B cell (primary cell): Measurements from ENCODE around the gene COPS8. TPM values are rescaled to one million over a fixed set of nuclear protein-coding genes. Genes with fewer than 3 reads are reported as not detected.

Experiments
- ATAC-seq: fragments of 200-7000 bp; cut with Tn5 transposase; one replicate; pipeline ENCODE4 v1.10.0; 2021; ENCODE audit warnings: low read depth, mild to moderate bottlenecking, moderate number of reproducible peaks, moderate library complexity
- CTCF ChIA-PET: fragments of 350-600 bp; sonication (Branson Sonifier 250); formaldehyde crosslinking; loops from one replicate; lab custom pipeline; 2021; ENCODE audit warnings: antibody characterized with exemption, inconsistent platforms; lab: Charles Lee
- POLR2A ChIA-PET: fragments of 350-600 bp; sonication (Branson Sonifier 250); formaldehyde crosslinking; loops from one replicate; lab custom pipeline; 2021; ENCODE audit warnings: antibody characterized with exemption; lab: Charles Lee
- DNase-seq: peaks from one replicate; pipeline ENCODE4 v3.0.0; 2013
- H2AFZ ChIP-seq: 2 replicates; pipeline ENCODE4 v1.6.1; 2012; ENCODE audit warnings: mild to moderate bottlenecking, low read depth, low read length; ENCODE audit not compliant: insufficient read depth, poor library complexity, severe bottlenecking
- H3K27ac ChIP-seq, 2 donors: 1 replicate in 1 of 2; 2 replicates in 1 of 2; pipeline ENCODE4 v1.5.1; 2012 to 2013; ENCODE audit warnings: low read length in 2 of 2, mild to moderate bottlenecking in 2 of 2, moderate library complexity in 1 of 2
- H3K27me3 ChIP-seq, 4 experiments: fragments of 200-600 bp in 1 of 4; sonication (generic) in 1 of 4; replicated peaks in 1 of 4; 1 replicate in 2 of 4; 2 replicates in 2 of 4; pipeline versions ENCODE4 v1.6.1 to v1.7.0; 2013 to 2016; ENCODE audit warnings: low read length in 3 of 4, mild to moderate bottlenecking in 2 of 4, mixed read lengths in 1 of 4, moderate library complexity in 1 of 4; ENCODE audit not compliant: insufficient read depth in 4 of 4, control insufficient read depth in 3 of 4; ENCODE audit errors: control extremely low read depth in 1 of 4
- H3K36me3 ChIP-seq, 2 experiments: replicated peaks in 1 of 2; 1 replicate in 1 of 2; 2 replicates in 1 of 2; pipeline versions ENCODE4 v1.6.1 to v1.7.1; 2013; ENCODE audit warnings: low read length in 1 of 2; ENCODE audit not compliant: insufficient read depth in 2 of 2, control insufficient read depth in 1 of 2; ENCODE audit errors: control extremely low read depth in 1 of 2, extremely low read depth in 1 of 2
- H3K4me1 ChIP-seq, 2 donors: fragments of 200-600 bp in 1 of 2; sonication (generic) in 1 of 2; 1 replicate in 1 of 2; 2 replicates in 1 of 2; pipeline versions ENCODE4 v1.5.1 to v1.6.1; 2013 to 2017; ENCODE audit warnings: low read length in 2 of 2; ENCODE audit not compliant: control insufficient read depth in 2 of 2, insufficient read depth in 2 of 2
- H3K4me2 ChIP-seq: replicated peaks from 2 replicates; pipeline ENCODE3; 2012; ENCODE audit warnings: mild to moderate bottlenecking, low read depth, low read length; ENCODE audit not compliant: poor library complexity, severe bottlenecking
- H3K4me3 ChIP-seq, 5 experiments: fragments of 200-600 bp in 1 of 5; sonication (generic) in 1 of 5; 1 replicate in 3 of 5; 2 replicates in 2 of 5; pipeline versions ENCODE4 v1.5.1 to v1.7.0; 2011 to 2016; ENCODE audit warnings: low read length in 4 of 5, mild to moderate bottlenecking in 4 of 5, low read depth in 2 of 5, control low read depth in 1 of 5, moderate library complexity in 1 of 5; ENCODE audit not compliant: insufficient read depth in 1 of 5; ENCODE audit errors: control extremely low read depth in 1 of 5, extremely low read depth in 1 of 5
- H3K79me2 ChIP-seq: fragments of 200-600 bp; sonication (generic); one replicate; pipeline ENCODE4 v1.6.0; 2016; ENCODE audit warnings: low read length; ENCODE audit not compliant: control insufficient read depth, insufficient read depth
- H3K9ac ChIP-seq: fragments of 200-600 bp; sonication (generic); 2 replicates; pipeline ENCODE4 v1.6.1; 2017; ENCODE audit warnings: mild to moderate bottlenecking, low read length, moderate library complexity
- H3K9me3 ChIP-seq, 3 donors: one replicate each; pipeline versions ENCODE4 v1.6.1 to v1.7.1; 2013; ENCODE audit warnings: low read length in 2 of 3; ENCODE audit not compliant: control insufficient read depth in 2 of 3, insufficient read depth in 1 of 3; ENCODE audit errors: control extremely low read depth in 1 of 3
- H4K20me1 ChIP-seq: 2 replicates; pipeline ENCODE4 v1.6.0; 2012; ENCODE audit warnings: mild to moderate bottlenecking, low read length; ENCODE audit not compliant: insufficient read depth, control insufficient read depth, poor library complexity, severe bottlenecking
- H3K27ac Mint-ChIP-seq: one replicate; pipeline ENCODE4 v1.8.0; 2021; ENCODE audit warnings: mixed read lengths
- H3K27me3 Mint-ChIP-seq: one replicate; pipeline ENCODE4 v1.8.0; 2021; ENCODE audit warnings: mixed read lengths
- H3K4me1 Mint-ChIP-seq: one replicate; pipeline ENCODE4 v1.8.0; 2021; ENCODE audit warnings: mixed read lengths
- H3K4me3 Mint-ChIP-seq: one replicate; pipeline ENCODE4 v1.8.0; 2021; ENCODE audit warnings: mixed read lengths
- H3K9me3 Mint-ChIP-seq: one replicate; pipeline ENCODE4 v1.8.0; 2022; ENCODE audit warnings: mixed read lengths; ENCODE audit not compliant: insufficient read depth
- CTCF ChIP-seq: fragments of 200-600 bp; IDR thresholded peaks from one replicate; pipeline ENCODE4 v1.8.0; 2022; ENCODE audit warnings: antibody characterized with exemption, mild to moderate bottlenecking
- EZH2 ChIP-seq: IDR thresholded peaks from 2 replicates; pipeline ENCODE4 v1.6.1; 2012; ENCODE audit warnings: borderline replicate concordance, low read depth, mild to moderate bottlenecking, moderate library complexity, low read length; ENCODE audit not compliant: insufficient read depth, poor library complexity, severe bottlenecking
- WGBS: methylation state at CpG from one replicate; pipeline ENCODE4 v1.1.5; 2013; ENCODE audit warnings: missing lambda C conversion rate; ENCODE audit not compliant: insufficient coverage; 5-methylcytosine and 5-hydroxymethylcytosine counted together
- intact Hi-C: fragments of 100-400 bp; cut with micrococcal nuclease; formaldehyde crosslinking; loops from one replicate; pipeline ENCODE4 v1.10.0; 2022
- polyA plus RNA-seq: library from polyadenylated mRNA; depleted of rRNA; stranded (reverse); fragments of >200 nt; gene quantifications from 2 replicates; pipeline ENCODE4 v1.2.3, GENCODE V29; 2012
- total RNA-seq, 2 donors: library from RNA; stranded (reverse); fragments of 120-200 nt in 1 of 2; gene quantifications; 1 replicate in 1 of 2; 2 replicates in 1 of 2; pipeline versions ENCODE4 v1.2.3 to v1.2.4, GENCODE V29; 2013 to 2022

COPS8 gene
- total and polyA plus RNA-seq, 2 donors (not counting 1 experiment from before 2014, with no cell fraction given) = 21.7 to 34.2 TPM

- H3K9me3 ChIP-seq = no peaks in the 10 kb centered on the region
- no peaks in the 10 kb centered on the region for H3K27me3 ChIP-seq
- Mint-ChIP-seq H3K27me3 (no peaks in the 10 kb centered on the region), H3K9me3 (no peaks in the 10 kb centered on the region), H3K4me3 (no peak overlapping the region), H3K4me1 (no peaks in the 10 kb centered on the region), H3K27ac (no peak overlapping the region)
- H3K9ac ChIP-seq = no peak overlapping the region
- no peak overlapping the region for H3K27ac ChIP-seq
- H3K79me2 ChIP-seq = no peaks in the 10 kb centered on the region
- no peak overlapping the region for H3K4me2 ChIP-seq
- ChIA-PET POLR2A (no interaction called here), CTCF (no interaction called here)
- no peaks in the 10 kb centered on the region for H3K4me1 ChIP-seq
- no peak overlapping the region for H3K4me3 ChIP-seq
- no peak for DNase-seq
- ATAC-seq = no peak
- no peak overlapping the region for H2AFZ ChIP-seq
- no peaks in the 10 kb centered on the region for H3K36me3 ChIP-seq
- TF ChIP-seq CTCF (no peak), EZH2 (no peak)
- WGBS = 97% methylated on average over 4 of the region's 4 CpGs
- no peaks in the 10 kb centered on the region for H4K20me1 ChIP-seq
- intact Hi-C loops = no loop called here
Observed at GRCh38 chr2:237129625-237130263, 44.1 kb downstream of the COPS8 start.

GRCh38 chr2:237130562-237131421, 45.1 kb downstream of the COPS8 start:
- no peak overlapping the region for H2AFZ ChIP-seq
- intact Hi-C loops = no loop called here
- no peak for ATAC-seq
- Mint-ChIP-seq H3K27me3 (no peaks in the 10 kb centered on the region), H3K9me3 (no peaks in the 10 kb centered on the region), H3K27ac (no peak overlapping the region), H3K4me1 (no peaks in the 10 kb centered on the region), H3K4me3 (no peak overlapping the region)
- no peaks in the 10 kb centered on the region for H3K9me3 ChIP-seq
- no peak overlapping the region for H3K4me3 ChIP-seq
- H3K27ac ChIP-seq = no peak overlapping the region
- TF ChIP-seq CTCF (no peak), EZH2 (no peak)
- no peaks in the 10 kb centered on the region for H3K36me3 ChIP-seq
- DNase-seq = no peak
- H3K27me3 ChIP-seq = no peaks in the 10 kb centered on the region
- no peaks in the 10 kb centered on the region for H3K79me2 ChIP-seq
- POLR2A ChIA-PET = no interaction called here
- no peaks in the 10 kb centered on the region for H4K20me1 ChIP-seq
- 92% methylated on average over 8 of the region's 8 CpGs for whole genome bisulfite sequencing
- H3K4me1 ChIP-seq = no peaks in the 10 kb centered on the region
- no peak overlapping the region for H3K4me2 ChIP-seq
- CTCF ChIA-PET = no interaction called here
- H3K9ac ChIP-seq = no peak overlapping the region
